ENCODE data around the gene KCTD20.

KCTD20 gene

GRCh38 chr6:36499918-36500317 lies 57.1 kb downstream of the KCTD20 start:
- DNase-seq: no peak

GRCh38 chr6:36501686-36502085 lies 58.9 kb downstream of the KCTD20 start:
- DNase-seq: no peak

- no peak for DNase-seq
Measured at GRCh38 chr6:36504181-36504580, 61.4 kb downstream of the KCTD20 start.

- DNase-seq: no peak
Measured at GRCh38 chr6:36504982-36505381, 62.2 kb downstream of the KCTD20 start.

GRCh38 chr6:36505744-36506534 lies 63.1 kb downstream of the KCTD20 start:
- DNase-seq: no peak

- DNase-seq: no peak
Measured at GRCh38 chr6:36506611-36507010, 63.8 kb downstream of the KCTD20 start.

GRCh38 chr6:36508532-36508931 lies 65.7 kb downstream of the KCTD20 start:
- DNase-seq: no peak

GRCh38 chr6:36510365-36510764 lies 67.6 kb downstream of the KCTD20 start:
- no peak for DNase-seq

GRCh38 chr6:36514554-36515456 lies 72.0 kb downstream of the KCTD20 start:
- no peak for DNase-seq

GRCh38 chr6:36515844-36516243 lies 73.0 kb downstream of the KCTD20 start:
- no peak for DNase-seq

- no peak for DNase-seq
Measured at GRCh38 chr6:36516559-36516958, 73.8 kb downstream of the KCTD20 start.

GRCh38 chr6:36516988-36517387 lies 74.2 kb downstream of the KCTD20 start:
- no peak for DNase-seq

- DNase-seq: no peak
Measured at GRCh38 chr6:36517408-36517807, 74.6 kb downstream of the KCTD20 start.

GRCh38 chr6:36519352-36519751 lies 76.6 kb downstream of the KCTD20 start:
- no peak for DNase-seq

- DNase-seq: no peak
Measured at GRCh38 chr6:36523451-36523850, 80.7 kb downstream of the KCTD20 start.

GRCh38 chr6:36523936-36524499 lies 81.2 kb downstream of the KCTD20 start:
- DNase-seq: no peak

GRCh38 chr6:36524871-36525270 lies 82.1 kb downstream of the KCTD20 start:
- no peak for DNase-seq

GRCh38 chr6:36525346-36525745 lies 82.5 kb downstream of the KCTD20 start:
- DNase-seq: no peak

GRCh38 chr6:36526066-36526465 lies 83.3 kb downstream of the KCTD20 start:
- DNase-seq: no peak

GRCh38 chr6:36533321-36533720 lies 90.5 kb downstream of the KCTD20 start:
- no peak for DNase-seq

GRCh38 chr6:36536873-36537547 lies 94.2 kb downstream of the KCTD20 start:
- DNase-seq: no peak

GRCh38 chr6:36539814-36540568 lies 97.2 kb downstream of the KCTD20 start:
- DNase-seq: no peak

All from fibroblast of upper back skin (primary cell).